ENCODE data around the gene RBM14.

RBM14 gene

GRCh38 chr11:66626382-66626781, 10.0 kb downstream of the RBM14 start:
- Histone ChIP-seq H4K20me1 (ENCODE audit: insufficient read depth, low read length) (peaks cover 96% of the 10 kb centered on the region), H3K9me3 (ENCODE audit: insufficient read depth, low read length, severe bottlenecking) (no peaks in the 10 kb centered on the region), H3K79me2 (ENCODE audit: insufficient read depth, low read length) (peaks cover 100% of the 10 kb centered on the region), H3K9ac (ENCODE audit: low read depth, low read length) (no peak overlapping the region), H3K27ac (ENCODE audit: low read length) (no peak overlapping the region), H3K27me3 (ENCODE audit: insufficient read depth, low read length, poor library complexity) (no peaks in the 10 kb centered on the region), H3K4me2 (ENCODE audit: insufficient read depth, low read length) (no peak overlapping the region), H2AFZ (ENCODE audit: low read depth, low read length) (no peak overlapping the region), H3K4me1 (ENCODE audit: insufficient read depth, low read length) (peaks cover 54% of the 10 kb centered on the region), H3K36me3 (ENCODE audit: insufficient read depth, low read length) (peaks cover 97% of the 10 kb centered on the region), H3K4me3 (ENCODE audit: low read depth in 1 of 2, low read length in 2 of 2) (no peak overlapping the region)
- TF ChIP-seq, protein P1, sequence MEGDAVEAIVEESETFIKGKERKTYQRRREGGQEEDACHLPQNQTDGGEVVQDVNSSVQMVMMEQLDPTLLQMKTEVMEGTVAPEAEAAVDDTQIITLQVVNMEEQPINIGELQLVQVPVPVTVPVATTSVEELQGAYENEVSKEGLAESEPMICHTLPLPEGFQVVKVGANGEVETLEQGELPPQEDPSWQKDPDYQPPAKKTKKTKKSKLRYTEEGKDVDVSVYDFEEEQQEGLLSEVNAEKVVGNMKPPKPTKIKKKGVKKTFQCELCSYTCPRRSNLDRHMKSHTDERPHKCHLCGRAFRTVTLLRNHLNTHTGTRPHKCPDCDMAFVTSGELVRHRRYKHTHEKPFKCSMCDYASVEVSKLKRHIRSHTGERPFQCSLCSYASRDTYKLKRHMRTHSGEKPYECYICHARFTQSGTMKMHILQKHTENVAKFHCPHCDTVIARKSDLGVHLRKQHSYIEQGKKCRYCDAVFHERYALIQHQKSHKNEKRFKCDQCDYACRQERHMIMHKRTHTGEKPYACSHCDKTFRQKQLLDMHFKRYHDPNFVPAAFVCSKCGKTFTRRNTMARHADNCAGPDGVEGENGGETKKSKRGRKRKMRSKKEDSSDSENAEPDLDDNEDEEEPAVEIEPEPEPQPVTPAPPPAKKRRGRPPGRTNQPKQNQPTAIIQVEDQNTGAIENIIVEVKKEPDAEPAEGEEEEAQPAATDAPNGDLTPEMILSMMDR (IDR thresholded peaks at IDR 0.05; ENCODE audit: borderline replicate concordance, extremely low read depth, low read length, poor library complexity, severe bottlenecking): no peak
- TF ChIP-seq EZH2 (IDR thresholded peaks at IDR 0.05; ENCODE audit: borderline replicate concordance, low read depth, low read length, severe bottlenecking): no peak
- DNase-seq (no peak), ATAC-seq (ENCODE audit: insufficient read depth, low read depth) (no peak)

- DNase-seq (no peak), ATAC-seq (ENCODE audit: insufficient read depth, low read depth) (no peak)
- Histone ChIP-seq H3K4me3 (ENCODE audit: low read depth in 1 of 2, low read length in 2 of 2) (no peak overlapping the region), H3K4me2 (ENCODE audit: insufficient read depth, low read length) (no peak overlapping the region), H3K4me1 (ENCODE audit: insufficient read depth, low read length) (peaks cover 51% of the 10 kb centered on the region), H2AFZ (ENCODE audit: low read depth, low read length) (no peak overlapping the region), H4K20me1 (ENCODE audit: insufficient read depth, low read length) (peaks cover 95% of the 10 kb centered on the region), H3K9ac (ENCODE audit: low read depth, low read length) (no peak overlapping the region), H3K9me3 (ENCODE audit: insufficient read depth, low read length, severe bottlenecking) (no peaks in the 10 kb centered on the region), H3K79me2 (ENCODE audit: insufficient read depth, low read length) (peaks cover 100% of the 10 kb centered on the region), H3K36me3 (ENCODE audit: insufficient read depth, low read length) (peaks cover 97% of the 10 kb centered on the region), H3K27me3 (ENCODE audit: insufficient read depth, low read length, poor library complexity) (no peaks in the 10 kb centered on the region), H3K27ac (ENCODE audit: low read length) (no peak overlapping the region)
- TF ChIP-seq, protein P1 (IDR thresholded peaks at IDR 0.05; ENCODE audit: borderline replicate concordance, extremely low read depth, low read length, poor library complexity, severe bottlenecking): no peak
- TF ChIP-seq EZH2 (IDR thresholded peaks at IDR 0.05; ENCODE audit: borderline replicate concordance, low read depth, low read length, severe bottlenecking): no peak
Observed at GRCh38 chr11:66626926-66627325, 10.5 kb downstream of the RBM14 start.

- Histone ChIP-seq H3K4me1 (ENCODE audit: insufficient read depth, low read length) (peaks cover 43% of the 10 kb centered on the region), H3K4me2 (ENCODE audit: insufficient read depth, low read length) (no peak overlapping the region), H3K36me3 (ENCODE audit: insufficient read depth, low read length) (peaks cover 97% of the 10 kb centered on the region), H3K27ac (ENCODE audit: low read length) (no peak overlapping the region), H2AFZ (ENCODE audit: low read depth, low read length) (no peak overlapping the region), H3K27me3 (ENCODE audit: insufficient read depth, low read length, poor library complexity) (no peaks in the 10 kb centered on the region), H4K20me1 (ENCODE audit: insufficient read depth, low read length) (peaks cover 94% of the 10 kb centered on the region), H3K4me3 (ENCODE audit: low read depth in 1 of 2, low read length in 2 of 2) (no peak overlapping the region), H3K9me3 (ENCODE audit: insufficient read depth, low read length, severe bottlenecking) (no peaks in the 10 kb centered on the region), H3K9ac (ENCODE audit: low read depth, low read length) (no peak overlapping the region), H3K79me2 (ENCODE audit: insufficient read depth, low read length) (peaks cover 100% of the 10 kb centered on the region)
- DNase-seq: no peak
- no peak for ATAC-seq (ENCODE audit: insufficient read depth, low read depth)
- TF ChIP-seq EZH2 (IDR thresholded peaks at IDR 0.05; ENCODE audit: borderline replicate concordance, low read depth, low read length, severe bottlenecking): no peak
- TF ChIP-seq, protein P1 (IDR thresholded peaks at IDR 0.05; ENCODE audit: borderline replicate concordance, extremely low read depth, low read length, poor library complexity, severe bottlenecking): no peak
Observed at GRCh38 chr11:66628061-66628603, 11.7 kb downstream of the RBM14 start.

Data from DND-41 (cell line).